Urinary bladder (tissue), 4 donors: ENCODE results near the gene KREMEN1. TPM values are rescaled to one million over a fixed set of nuclear protein-coding genes. Genes with fewer than 3 reads are reported as not detected.

Source experiments
- DNase-seq: peaks from one replicate; pipeline ENCODE4 v3.0.0-alpha.2; 2015; ENCODE audit errors: extremely low spot score
- H3K27ac ChIP-seq: one replicate; pipeline ENCODE4 v1.5.1; 2013; ENCODE audit warnings: low read depth, mild to moderate bottlenecking, moderate library complexity
- H3K36me3 ChIP-seq: one replicate; pipeline ENCODE4 v1.6.1; 2013; ENCODE audit warnings: mild to moderate bottlenecking, moderate library complexity; ENCODE audit not compliant: insufficient read depth
- H3K4me1 ChIP-seq: one replicate; pipeline ENCODE4 v1.6.1; 2013; ENCODE audit warnings: mild to moderate bottlenecking, moderate library complexity; ENCODE audit not compliant: insufficient read depth
- H3K4me3 ChIP-seq: one replicate; pipeline ENCODE4 v1.5.1; 2013; ENCODE audit warnings: low read depth, low read length
- WGBS: extraction: QIAGEN DNeasy Blood & Tissue Kit; methylation state at CpG from one replicate; pipeline ENCODE4 v1.1.7; 2013; 5-methylcytosine and 5-hydroxymethylcytosine counted together
- polyA plus RNA-seq: library from polyadenylated mRNA; stranded (reverse); fragments of 200-250 nt; gene quantifications from one replicate; pipeline ENCODE4 v1.2.3, GENCODE V29; 2013
- total RNA-seq: library from RNA; depleted of rRNA; stranded (reverse); fragments of >200 nt; gene quantifications from one replicate; pipeline ENCODE4 v1.2.3, GENCODE V29; 2014
- donor health status: healthy with polysubstance abuse.
- donor health status: healthy.

The KREMEN1 gene
- total and polyA plus RNA-seq, 2 donors = 10.1 to 16.7 TPM

DNA sequence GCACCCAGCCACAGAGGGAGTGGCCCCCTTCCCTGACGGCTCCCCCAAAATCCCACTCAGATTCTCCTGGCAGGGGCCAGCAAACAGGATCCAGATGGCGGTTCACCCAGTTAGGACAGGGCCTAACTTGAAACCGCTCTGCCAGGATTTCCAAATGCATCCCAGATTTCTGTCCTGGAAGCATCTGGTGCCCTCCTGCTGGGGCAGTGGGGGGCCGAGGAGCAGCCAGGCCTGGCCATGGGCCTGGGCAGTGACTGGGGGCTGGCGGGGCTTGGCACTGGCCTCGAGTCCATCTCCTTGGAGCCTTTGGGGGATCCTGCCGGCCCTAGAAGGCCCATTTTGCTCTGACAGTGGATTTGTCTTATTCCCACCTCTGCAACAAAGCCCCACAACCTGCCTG is 115.0 kb downstream of the KREMEN1 start:
- Histone ChIP-seq H3K4me1 (no peaks in the 10 kb centered on the region), H3K36me3 (no peaks in the 10 kb centered on the region), H3K4me3 (no peak overlapping the region), H3K27ac (no peak overlapping the region)
- no peak for DNase-seq
- 78% methylated on average over 7 of the region's 7 CpGs for WGBS

DNA sequence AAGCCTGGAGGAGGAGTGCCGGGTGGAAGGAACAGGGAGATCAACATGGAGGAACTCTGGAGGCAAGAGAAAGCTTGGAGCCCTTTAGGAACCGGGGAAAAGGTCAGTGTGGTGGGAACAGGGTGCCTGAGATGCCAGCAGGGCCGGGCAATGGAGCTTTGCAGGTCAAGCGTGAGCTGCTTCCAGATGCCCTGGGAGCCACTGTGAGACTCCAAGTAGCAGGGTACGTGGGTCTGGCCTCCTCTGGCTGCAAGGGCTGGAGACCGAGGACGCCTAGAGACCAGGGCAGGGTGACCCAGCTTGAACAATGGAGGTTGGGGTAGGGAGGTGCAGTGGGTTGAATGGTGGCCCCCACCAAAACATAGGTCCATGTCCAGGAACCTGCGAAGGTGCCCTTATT is 117.2 kb downstream of the KREMEN1 start:
- 83% methylated on average over 8 of the region's 8 CpGs for WGBS
- Histone ChIP-seq H3K4me3 (no peak overlapping the region), H3K4me1 (no peaks in the 10 kb centered on the region), H3K36me3 (no peaks in the 10 kb centered on the region), H3K27ac (no peak overlapping the region)
- no peak for DNase-seq

DNA sequence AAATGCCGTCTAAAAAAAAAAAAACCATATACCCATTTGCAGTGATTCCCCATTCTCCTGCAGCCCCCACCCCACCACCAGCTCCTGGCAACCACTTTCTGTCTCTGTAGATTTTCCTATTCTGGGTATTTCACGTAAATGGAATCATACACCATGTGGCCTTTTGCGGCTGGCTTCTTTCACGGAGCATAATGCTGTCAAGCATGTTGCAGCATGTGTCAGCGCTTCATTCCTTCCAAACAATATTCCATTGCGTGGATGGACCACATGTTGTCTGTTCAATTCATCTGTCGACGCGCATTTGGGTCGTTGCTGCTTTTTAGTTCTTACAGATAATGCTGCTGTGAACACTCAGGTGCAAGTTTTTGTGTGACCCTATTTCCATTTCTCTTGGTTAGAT is 118.1 kb downstream of the KREMEN1 start:
- Histone ChIP-seq H3K27ac (no peak overlapping the region), H3K4me3 (no peak overlapping the region), H3K36me3 (no peaks in the 10 kb centered on the region), H3K4me1 (no peaks in the 10 kb centered on the region)
- no peak for DNase-seq
- whole genome bisulfite sequencing = 73% methylated on average over 10 of the region's 10 CpGs

DNA sequence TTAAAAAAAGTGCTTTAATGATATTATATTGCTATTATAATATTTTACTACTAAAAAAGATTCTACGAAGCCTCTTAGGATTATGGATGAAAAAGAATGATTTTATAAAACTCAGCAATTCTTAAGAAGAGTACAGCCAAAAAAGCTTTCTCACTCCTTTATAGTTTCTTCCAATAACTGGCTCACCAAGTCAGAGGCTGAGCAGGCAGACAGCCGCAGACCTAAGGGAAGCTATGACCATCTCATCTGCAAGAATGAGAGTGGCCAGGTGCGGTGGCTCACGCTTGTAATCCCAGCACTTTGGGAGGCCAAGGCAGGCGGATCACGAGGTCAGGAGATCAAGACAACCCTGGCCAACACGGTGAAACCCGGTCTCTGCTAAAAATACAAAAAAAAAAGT is 120.2 kb downstream of the KREMEN1 start:
- Histone ChIP-seq H3K36me3 (no peaks in the 10 kb centered on the region), H3K4me3 (no peak overlapping the region), H3K4me1 (no peaks in the 10 kb centered on the region), H3K27ac (no peak overlapping the region)
- WGBS = 77% methylated on average over 8 of the region's 8 CpGs
- no peak for DNase-seq

DNA sequence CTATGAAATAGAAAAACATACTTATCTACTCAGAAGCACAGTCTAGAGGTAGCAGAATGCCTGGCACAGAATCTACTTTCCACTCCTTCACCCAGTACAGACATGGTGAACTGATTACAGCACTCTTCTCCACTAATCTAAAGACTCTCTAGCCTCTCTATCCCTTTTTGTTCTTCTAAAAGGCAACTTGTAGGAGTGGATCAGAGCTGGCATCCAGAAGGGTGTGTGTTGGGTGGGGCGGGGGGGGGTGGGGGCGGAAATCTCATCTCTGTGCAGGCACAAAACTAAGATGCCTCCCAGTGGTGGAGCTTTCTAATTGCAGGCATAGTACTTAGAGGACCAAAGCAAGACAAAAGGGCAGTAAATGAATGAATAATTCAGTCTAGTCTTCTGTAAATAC is 121.3 kb downstream of the KREMEN1 start:
- H3K4me1 ChIP-seq = no peaks in the 10 kb centered on the region
- no peak overlapping the region for H3K27ac ChIP-seq
- WGBS = 87% methylated on average over 2 of the region's 2 CpGs
- no peak overlapping the region for H3K4me3 ChIP-seq
- H3K36me3 ChIP-seq = no peaks in the 10 kb centered on the region
- no peak for DNase-seq

DNA sequence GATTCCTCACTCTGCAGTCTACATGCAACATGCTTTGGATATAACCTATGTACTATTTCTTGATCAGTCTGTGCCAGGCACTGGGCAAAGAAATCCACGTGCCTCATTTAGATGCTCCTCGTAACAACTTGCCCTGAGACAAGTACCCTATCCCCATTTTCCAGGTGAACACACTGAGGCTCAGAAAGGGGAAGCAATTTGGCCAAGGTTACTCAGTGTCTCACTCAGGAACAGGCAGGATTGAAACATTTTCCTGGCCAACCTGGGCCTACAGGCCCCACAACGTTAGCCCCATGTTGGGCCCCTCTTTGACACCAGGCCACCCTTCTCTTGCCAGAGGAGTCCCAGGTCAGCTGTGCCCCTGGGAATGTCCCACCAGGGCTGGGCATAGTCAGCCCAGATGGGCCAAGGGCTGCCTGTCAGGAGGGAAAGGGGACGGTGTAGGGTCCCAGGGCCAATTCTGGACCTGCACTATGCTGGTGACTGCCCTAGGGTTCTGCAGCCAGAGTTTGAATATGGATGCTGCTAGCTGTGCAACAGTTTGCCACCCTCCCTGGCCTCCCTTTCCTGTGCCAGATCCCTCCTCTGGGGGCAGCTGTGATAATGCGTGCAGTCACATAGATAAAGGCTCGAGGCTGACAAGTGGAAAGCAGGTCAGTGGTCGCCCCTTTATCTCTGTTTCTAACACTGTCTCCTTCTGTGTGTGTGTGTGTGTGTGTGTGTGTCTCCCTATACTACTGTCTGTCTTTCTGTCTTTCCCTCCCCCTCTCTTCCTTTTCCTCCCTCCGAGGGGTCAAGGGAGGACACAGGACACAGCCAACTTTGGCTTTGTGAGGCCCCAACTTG is 122.5 kb downstream of the KREMEN1 start:
- DNase-seq = no peak
- 71% methylated on average over 8 of the region's 8 CpGs for WGBS

DNA sequence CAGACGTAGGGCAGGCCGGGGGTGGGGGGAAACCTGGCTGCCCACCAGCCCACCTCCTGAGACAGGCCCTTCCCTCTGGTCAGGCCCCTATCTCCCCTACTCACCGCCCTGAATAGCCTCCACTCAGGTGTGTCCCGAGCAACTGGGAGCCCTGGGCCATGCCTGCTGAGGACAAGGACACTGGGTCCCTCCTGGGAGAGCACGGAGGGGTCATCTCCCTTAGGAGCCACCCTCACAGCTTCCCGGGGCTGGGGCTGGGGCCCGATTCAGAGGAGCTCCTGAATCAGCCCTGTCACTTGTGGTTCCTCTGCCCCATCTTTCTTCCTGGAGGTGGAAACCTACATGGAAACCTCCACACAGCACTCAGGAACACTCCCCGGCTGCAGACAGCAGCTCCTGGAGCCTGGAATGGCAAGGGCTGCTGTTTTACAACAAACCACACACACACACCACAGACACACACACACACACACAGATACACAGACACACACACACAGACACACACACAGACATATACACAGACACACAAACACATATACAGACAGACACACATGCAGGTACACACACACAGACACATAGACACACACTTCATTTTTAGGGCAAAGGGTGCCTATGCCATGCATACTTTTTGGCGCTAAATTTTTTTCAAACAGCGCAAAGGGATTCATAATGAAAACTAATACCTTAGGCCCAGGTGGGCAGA is 123.3 kb downstream of the KREMEN1 start:
- Histone ChIP-seq H3K4me1 (no peaks in the 10 kb centered on the region), H3K36me3 (no peaks in the 10 kb centered on the region), H3K27ac (no peak overlapping the region), H3K4me3 (no peak overlapping the region)
- WGBS = 74% methylated on average over 10 of the region's 10 CpGs
- DNase-seq = no peak

More for the DNA sequence above, 122.5 kb downstream of the KREMEN1 start:
- no peak overlapping the region for H3K27ac ChIP-seq
- H3K36me3 ChIP-seq = no peaks in the 10 kb centered on the region
- H3K4me3 ChIP-seq = no peak overlapping the region
- no peaks in the 10 kb centered on the region for H3K4me1 ChIP-seq

DNA sequence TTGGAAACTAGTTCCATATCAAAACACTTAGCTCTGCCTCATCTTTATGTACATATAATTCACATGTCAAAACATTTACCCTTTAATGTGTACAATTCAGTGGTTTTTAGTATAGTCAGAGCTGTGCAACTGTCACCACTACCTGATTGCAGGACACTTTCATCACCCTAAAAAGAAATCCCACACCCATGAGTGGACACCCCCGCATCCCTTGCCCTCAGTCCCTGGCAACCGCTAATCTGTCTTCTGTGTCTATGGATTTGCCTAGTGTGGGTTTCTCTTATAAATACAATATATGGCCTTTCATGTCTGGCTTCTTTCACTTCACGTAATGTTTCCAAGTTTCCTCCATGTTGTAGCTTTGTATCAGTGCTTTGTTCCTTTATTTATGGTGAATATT is 124.3 kb downstream of the KREMEN1 start:
- Histone ChIP-seq H3K36me3 (no peaks in the 10 kb centered on the region), H3K27ac (no peak overlapping the region), H3K4me3 (no peak overlapping the region), H3K4me1 (no peaks in the 10 kb centered on the region)
- 95% methylated on average over 3 of the region's 3 CpGs for WGBS
- no peak for DNase-seq

DNA sequence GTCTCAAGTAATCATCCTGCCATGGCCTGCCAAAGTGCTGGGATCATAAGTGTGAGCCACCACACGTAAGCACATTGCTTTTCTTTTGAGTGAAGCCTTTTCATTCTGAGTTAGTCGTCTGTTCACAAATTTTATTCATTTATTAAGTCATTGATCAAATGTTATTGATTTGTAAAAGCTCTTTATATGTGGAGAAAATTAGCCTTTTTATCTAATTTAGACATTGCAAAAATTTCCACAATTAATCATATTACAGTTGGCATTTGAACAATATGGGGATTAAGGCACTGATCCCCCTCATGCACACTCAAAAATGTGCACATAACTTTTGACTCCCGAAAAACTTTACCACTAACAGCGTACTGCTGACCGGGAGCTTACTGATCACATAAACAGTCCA is 125.4 kb downstream of the KREMEN1 start:
- DNase-seq = no peak
- WGBS = 97% methylated on average over 5 of the region's 5 CpGs
- Histone ChIP-seq H3K36me3 (no peaks in the 10 kb centered on the region), H3K27ac (no peak overlapping the region), H3K4me1 (no peaks in the 10 kb centered on the region), H3K4me3 (no peak overlapping the region)

DNA sequence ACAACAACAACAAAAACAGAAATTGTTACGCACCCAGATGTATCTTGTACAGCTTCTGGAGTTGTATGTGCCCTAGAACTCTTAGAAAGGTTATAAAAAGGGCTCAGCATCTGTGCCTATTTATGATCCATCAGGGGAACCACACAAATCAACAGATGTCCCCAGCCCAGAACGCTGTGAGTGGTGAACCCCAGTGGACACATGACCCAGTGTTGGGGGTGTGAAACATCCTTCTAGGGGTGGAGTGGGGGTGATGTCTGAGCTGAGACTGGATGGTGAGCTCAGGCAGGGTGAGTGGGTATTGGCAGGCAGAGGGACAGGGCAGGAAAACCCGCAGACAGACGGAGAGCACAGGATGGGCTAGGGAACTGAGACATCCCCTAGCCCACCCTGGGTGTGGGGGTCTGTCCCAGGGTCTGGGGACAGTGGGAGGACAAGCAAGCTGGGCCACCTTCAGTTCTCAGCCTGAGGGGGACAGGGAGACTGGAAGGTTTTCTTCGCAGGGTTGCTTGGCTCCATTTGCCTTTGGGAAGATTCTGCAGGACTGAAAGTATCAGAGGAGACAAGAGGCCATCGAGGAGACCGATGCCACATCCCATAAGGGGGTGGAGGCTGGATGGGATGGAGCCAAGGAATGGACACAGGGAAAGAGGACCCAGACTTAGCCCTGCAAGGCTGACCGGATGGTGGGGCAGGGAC is 127.0 kb downstream of the KREMEN1 start:
- DNase-seq = no peak
- Histone ChIP-seq H3K4me1 (no peaks in the 10 kb centered on the region), H3K27ac (no peak overlapping the region), H3K36me3 (no peaks in the 10 kb centered on the region), H3K4me3 (no peak overlapping the region)
- WGBS = 82% methylated on average over 8 of the region's 8 CpGs

DNA sequence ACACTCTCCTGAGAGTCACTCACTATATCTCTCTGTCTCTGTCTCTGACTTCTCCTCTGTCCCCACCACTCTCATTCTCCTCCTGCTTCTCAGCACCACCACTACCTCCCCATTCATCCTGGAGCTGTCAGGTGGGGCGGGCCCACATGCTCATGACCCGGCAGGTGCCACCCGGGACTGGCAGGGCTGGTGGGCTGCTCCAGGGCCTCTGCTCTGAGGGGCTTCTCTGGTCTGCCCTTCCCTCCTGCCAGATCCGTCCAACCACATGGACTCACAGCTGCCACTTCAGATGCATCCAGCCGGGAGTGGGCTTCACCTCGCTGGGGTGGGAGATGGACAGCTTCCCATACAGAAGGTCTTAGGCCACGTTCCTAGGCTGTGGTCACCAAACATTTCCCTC is 128.1 kb downstream of the KREMEN1 start:
- H3K4me3 ChIP-seq = no peak overlapping the region
- H3K27ac ChIP-seq = no peak overlapping the region
- WGBS = 95% methylated on average over 7 of the region's 7 CpGs
- H3K36me3 ChIP-seq = no peaks in the 10 kb centered on the region
- no peak for DNase-seq
- H3K4me1 ChIP-seq = no peaks in the 10 kb centered on the region

DNA sequence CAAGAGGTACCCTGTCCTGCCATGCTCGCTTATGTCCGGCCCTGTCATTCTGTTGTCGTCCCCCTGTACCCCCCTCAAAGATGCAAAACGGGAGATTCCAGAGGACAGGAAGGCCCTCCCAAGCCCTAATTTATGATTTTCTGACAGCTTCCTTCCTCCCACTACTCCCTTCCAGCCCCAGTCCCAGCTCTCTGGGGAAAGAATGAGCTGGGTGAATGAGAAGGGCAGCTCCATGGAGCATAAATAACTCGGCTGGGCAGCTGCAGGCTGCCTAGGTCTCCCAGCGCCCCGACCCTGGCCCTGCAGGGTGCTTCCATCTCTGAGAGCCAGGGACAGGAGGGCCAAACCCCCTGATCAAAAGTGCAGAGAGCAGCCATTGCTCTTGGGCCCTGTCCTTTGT is 128.9 kb downstream of the KREMEN1 start:
- Histone ChIP-seq H3K4me1 (no peaks in the 10 kb centered on the region), H3K4me3 (no peak overlapping the region), H3K36me3 (no peaks in the 10 kb centered on the region), H3K27ac (no peak overlapping the region)
- DNase-seq = no peak
- WGBS = 73% methylated on average over 7 of the region's 7 CpGs

DNA sequence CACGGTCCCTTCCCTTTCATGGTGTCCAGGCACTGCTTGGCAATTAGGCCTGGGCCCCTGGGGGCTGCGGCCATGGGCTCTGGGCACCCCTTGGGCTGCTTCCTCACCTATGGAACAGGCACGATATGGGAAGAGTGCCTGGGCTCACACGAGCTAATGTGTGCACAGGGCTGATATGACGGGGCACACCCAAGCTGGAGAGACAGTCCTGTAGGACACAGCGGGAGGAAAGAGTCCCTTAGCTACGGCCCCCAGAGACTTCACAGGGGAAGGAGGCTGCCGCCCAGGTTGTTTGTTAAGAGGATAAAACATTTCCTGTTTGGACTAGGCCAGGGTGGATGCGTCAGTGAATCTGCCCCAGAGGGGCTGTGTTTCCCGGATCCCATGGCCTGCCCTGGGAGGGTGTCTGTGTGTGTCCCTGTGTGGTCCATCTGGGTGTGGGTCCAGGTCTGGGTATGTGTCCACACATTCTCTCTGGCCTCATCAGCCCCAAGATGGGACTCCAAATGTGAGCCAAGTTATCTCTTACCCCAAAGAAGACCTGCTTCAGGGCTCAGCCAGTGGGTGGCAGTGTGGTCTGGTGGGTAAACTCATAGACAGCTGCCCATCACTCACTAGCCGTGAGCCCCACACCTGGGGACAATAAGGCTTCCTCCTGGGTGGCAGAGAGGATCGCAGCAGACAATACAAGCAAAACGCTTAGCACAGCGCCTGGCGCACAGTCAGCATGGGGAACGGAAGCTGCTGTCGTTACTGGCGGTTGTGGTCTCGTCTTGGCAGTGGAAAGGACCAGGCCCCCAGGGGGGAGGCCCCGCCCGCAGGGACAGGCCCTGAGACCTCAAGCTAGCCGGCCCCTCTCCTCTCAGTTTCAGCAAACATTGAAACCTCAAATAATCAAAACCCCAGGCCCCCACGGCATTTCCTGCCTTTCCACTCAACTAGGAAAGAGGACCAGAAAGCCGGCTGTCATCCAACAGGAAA is 129.7 kb downstream of the KREMEN1 start:
- no peak overlapping the region for H3K4me3 ChIP-seq
- 46% methylated on average over 24 of the region's 24 CpGs for WGBS
- H3K36me3 ChIP-seq = no peaks in the 10 kb centered on the region
- no peaks in the 10 kb centered on the region for H3K4me1 ChIP-seq
- DNase-seq = no peak
- no peak overlapping the region for H3K27ac ChIP-seq
